HG02623 (cell line): ENCODE measurements around the gene SLC16A12.
"Not testable (repeated sequence)": the region's sequence is repeated elsewhere in the genome, so short reads cannot be mapped to it uniquely, and the experiment has no call there.

ENCODE experiments used
- ATAC-seq: cut with Tn5 transposase; IDR thresholded peaks from one replicate; pipeline ENCODE4 v1.9.1; 2021; ENCODE audit warnings: moderate library complexity; ENCODE audit not compliant: unreplicated experiment

The SLC16A12 gene

DNA sequence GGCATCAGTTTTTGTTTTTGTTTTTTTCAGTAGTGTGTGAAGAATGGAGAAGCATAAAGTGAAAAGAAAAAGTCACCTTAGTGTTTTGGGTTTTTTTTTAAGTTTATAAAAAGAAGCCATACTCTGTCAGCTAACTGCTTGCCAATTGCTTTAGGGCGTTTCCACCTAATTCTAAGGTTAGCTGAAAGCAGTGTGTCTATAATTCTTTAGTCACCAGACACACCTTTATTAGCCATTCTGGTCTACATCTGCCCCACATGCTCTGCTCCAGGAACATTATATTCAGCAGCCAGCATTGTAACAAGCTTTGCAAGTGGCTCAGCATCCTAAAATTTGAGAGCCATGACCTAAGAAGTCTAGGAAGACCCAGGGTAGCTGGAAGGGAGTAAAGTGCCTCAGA lies 14.1 kb upstream of the SLC16A12 start:
- no peak for ATAC-seq

DNA sequence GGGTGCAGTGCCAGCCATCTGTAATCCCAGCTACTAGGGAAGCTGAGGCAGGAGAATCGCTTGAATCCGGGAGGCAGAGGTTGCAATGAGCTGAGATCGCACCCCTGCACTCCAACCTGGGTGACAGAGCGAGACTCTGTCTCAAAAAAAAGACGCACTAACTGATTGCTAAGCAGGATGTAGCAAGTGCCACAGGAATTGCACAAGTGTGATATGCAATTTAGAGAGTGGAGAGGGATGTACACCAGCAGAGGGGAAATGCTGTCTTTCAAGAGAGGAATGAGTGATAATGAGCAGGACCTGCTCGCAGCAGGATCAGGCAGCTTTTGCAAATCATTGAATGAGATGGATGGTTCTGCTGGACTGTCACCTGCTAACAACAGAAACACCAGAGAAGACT lies 13.3 kb upstream of the SLC16A12 start:
- no peak for ATAC-seq

DNA sequence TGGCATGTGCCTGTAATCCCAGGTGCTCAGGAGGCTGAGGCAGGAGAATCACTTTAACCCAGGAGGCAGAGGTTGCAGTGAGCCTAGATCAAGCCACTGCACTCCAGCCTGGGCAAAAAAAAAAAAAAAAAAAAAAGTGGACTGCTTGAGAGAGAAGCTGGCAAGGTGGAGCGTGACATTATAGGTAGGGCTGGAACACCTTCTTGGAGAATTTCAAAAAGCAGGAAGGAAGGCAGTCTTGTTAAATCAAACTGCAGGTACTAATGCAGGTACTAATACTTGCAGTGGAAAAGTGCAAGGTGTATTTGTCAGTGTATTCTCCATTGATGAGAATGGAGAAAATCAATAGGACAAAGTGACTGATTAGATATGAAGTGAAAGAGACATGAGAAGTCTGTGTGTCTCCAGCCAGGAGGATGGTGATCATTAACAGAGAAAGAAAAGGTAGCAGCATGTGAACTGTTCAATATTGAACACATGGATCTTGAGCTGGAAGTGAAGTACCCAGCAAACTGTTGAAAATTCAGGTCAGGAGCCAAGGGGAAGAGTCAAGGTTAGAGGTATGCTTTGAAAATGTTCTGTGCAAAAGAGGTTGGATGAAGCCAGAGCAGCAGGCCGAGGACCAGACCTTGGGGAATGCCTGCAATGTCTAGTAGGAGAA lies 12.6 kb upstream of the SLC16A12 start:
- ATAC-seq = no peak

DNA sequence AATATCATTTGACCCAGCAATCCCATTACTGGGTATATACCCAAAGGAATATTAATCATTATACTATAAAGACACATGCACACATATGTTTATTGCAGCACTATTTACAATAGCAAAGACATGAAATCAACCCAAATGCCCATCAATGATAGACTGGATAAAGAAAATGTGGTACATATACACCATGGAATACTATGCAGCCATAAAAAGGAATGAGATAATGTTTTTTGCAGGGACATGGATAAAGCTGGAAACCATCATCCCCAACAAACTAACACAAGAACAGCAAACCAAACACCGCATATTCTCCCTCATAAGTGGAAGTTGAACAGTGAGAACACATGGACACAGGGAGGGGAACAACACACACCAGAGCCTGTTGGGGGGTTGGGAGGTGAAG lies 11.3 kb upstream of the SLC16A12 start:
- not testable (repeated sequence) for ATAC-seq

DNA sequence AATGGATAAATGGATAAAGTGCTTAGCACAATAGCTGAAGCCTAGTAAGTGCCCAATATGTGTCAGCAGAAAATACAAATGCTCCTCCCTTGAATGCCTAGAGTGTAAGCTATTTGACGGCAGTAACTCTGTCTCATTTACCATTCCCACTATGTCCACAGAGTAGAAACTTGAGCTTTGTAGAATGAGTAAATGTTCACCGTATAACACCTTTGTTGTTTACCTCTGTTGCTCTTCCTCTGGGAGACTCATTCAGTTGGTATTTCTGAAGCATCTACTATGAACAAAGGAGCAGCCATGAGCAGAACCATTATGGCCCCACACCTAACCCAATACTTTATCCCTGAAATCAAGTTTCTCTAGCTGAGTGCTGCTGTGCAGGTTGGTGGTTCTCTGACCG lies 8.4 kb upstream of the SLC16A12 start:
- no peak for ATAC-seq

DNA sequence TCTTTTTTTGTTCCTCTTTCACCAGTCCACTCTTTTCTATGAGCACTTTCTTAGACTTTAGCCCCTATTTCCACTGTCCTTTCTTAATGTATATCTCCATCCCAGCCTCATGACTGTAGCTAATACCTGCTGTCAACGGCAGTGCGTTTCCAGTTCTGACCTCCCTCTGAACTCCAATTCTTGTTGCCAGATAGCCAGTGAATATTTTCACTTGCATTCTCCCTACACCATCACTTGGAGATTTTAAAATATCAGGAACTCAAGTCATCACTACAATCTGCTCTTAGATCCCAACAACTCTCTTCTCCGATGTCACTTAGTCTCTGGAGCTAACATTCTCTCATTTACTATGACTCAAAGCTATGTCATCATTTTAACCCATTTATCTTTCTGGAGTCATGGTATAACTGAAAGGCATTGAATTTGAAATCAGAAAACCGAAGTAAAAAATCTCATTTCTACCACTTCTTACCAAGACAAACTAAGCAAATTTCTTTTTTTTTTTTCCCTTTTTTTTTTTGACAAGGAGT lies 5.1 kb upstream of the SLC16A12 start:
- ATAC-seq = no peak

- ATAC-seq = no peak
Observed at GRCh38 chr10:89537364-89537763, 2.0 kb upstream of the SLC16A12 start.

- ATAC-seq = no peak
Observed at GRCh38 chr10:89536013-89536354, 590 bp upstream of the SLC16A12 start.

GRCh38 chr10:89534826-89535166 lies 598 bp downstream of the SLC16A12 start:
- ATAC-seq = no peak

- ATAC-seq = no peak
Observed at GRCh38 chr10:89532476-89532875, 2.9 kb downstream of the SLC16A12 start.

DNA sequence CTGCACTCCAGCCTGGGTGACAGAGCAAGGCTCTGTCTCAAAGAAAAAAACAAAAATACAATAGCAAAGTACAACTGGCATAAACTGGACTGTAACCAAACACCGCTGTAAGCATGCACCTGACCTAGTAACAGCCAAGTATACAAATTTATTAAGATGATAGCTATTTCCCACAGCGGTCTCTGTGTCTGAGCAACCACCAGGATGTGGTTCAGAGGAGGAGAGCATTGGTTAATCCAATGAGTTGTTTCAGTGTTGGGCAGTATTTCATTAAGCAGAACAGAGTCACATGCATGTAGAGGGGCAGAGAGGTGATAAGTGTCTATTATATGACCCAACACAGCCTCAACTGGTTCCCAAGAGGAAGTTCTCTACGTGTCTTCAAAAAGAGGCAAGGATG lies 4.0 kb downstream of the SLC16A12 start:
- ATAC-seq = no peak

GRCh38 chr10:89529711-89530110 lies 5.7 kb downstream of the SLC16A12 start:
- not testable (repeated sequence) for ATAC-seq

DNA sequence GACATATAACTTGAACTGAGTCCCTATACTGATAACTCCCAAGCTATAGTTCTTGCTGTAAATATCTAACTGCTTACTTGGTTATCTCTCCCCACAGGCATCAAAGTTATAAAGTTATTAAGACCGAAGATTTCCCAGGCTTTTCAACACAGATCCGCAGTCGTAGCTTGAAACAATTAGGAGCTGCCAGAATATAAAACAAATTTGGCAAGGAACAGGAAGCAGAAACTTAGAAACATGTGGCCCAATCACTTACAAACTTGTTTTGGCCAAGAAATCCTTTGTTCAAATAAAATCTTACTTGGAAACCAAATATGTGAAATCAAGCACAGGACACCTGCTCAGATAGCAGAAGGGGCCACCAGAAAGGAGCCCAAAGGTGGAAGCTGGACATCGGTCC lies 9.0 kb downstream of the SLC16A12 start:
- no peak for ATAC-seq

DNA sequence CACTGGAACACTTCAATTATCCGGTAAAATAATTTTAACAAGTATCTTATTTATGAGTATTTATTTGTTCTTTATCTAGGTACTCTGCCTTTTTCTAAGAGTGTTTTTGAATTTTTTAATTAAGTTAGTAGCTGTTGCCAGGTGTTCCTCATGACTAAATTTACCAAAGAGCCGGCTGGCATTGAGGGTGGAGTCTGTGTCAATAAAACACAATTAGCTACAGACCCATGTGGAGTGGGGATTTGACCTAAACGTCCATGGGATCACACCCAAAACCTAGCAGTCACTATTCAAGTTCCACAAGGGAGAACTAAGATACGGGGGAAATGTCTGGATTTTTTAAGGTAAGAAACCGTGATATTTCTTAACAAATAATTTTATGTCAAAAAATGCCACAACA lies 9.8 kb downstream of the SLC16A12 start:
- no peak for ATAC-seq

DNA sequence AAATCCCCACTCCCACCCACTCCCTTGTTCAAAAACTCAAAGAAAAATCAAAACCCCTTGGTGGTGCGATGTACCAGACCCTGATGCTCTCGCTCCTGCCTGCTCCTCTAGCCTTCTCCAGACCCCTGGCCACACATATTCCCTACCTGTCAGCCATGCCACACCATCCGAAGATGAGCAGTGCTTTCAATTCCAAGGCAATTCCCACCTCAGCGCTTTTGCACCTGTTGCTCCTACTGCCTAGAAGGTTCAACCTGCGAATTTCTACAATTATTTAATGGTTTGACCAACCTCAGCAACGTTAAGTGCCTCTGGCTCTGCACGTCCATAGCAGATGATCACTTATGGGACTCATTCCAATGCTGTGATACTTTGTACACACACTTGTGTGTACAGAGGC lies 11.1 kb downstream of the SLC16A12 start:
- ATAC-seq = no peak

DNA sequence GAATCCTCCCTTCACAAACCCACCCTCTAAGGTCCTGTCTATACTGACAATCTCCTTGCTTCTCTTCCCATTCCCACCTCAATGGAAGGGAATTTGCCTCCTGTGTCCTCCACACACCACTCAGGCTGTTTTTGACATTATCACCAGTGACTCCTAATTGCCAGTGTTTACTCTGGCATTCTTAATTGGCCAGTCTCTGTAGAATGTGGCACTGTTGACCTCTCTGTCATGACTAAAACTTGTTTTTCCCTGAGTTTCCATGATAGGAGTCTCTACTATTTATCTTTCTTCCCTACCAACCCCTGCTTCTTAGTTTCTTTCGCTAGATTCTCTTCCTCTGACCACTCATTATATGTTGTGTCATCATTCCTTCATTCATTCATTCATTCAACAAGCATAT lies 12.1 kb downstream of the SLC16A12 start:
- no peak for ATAC-seq

DNA sequence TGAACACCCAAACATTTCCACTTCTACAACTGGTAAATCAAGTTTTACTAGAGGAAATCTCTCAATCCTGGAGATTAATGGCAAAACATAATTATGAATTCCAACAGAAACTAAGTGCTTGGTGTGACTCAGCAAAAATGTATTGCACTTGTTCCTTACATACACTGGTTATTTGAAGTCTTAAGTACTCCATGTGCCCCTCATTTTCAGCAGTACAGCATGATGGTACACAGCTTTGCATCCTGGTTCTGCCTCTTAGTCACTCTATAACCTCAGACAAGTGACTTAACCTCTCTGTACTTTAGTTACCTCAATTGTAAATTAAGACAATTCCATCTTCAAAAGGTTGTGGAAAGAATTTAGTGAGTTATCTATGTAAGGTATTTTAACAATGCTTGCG lies 12.9 kb downstream of the SLC16A12 start:
- no peak for ATAC-seq

- ATAC-seq = no peak
Observed at GRCh38 chr10:89521368-89521767, 14.0 kb downstream of the SLC16A12 start.

DNA sequence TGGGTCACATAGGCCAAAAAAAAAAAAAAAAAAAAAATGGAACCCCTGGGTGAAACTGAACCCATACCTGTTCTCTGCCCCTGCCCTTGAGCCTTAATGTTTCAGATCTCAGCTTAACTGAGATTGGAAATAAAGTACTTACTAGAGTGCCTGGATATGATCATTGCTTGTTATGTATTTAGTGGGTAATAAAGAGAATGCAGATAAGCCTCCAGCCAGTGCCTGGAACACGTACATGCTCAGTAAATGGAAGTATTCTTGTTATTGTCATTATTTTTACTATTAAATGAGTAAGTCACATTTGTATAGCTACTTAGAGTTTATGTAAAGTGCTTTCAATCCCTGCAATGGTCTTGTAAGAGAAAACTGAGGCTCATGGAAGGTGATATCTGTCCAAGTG lies 14.7 kb downstream of the SLC16A12 start:
- no peak for ATAC-seq

DNA sequence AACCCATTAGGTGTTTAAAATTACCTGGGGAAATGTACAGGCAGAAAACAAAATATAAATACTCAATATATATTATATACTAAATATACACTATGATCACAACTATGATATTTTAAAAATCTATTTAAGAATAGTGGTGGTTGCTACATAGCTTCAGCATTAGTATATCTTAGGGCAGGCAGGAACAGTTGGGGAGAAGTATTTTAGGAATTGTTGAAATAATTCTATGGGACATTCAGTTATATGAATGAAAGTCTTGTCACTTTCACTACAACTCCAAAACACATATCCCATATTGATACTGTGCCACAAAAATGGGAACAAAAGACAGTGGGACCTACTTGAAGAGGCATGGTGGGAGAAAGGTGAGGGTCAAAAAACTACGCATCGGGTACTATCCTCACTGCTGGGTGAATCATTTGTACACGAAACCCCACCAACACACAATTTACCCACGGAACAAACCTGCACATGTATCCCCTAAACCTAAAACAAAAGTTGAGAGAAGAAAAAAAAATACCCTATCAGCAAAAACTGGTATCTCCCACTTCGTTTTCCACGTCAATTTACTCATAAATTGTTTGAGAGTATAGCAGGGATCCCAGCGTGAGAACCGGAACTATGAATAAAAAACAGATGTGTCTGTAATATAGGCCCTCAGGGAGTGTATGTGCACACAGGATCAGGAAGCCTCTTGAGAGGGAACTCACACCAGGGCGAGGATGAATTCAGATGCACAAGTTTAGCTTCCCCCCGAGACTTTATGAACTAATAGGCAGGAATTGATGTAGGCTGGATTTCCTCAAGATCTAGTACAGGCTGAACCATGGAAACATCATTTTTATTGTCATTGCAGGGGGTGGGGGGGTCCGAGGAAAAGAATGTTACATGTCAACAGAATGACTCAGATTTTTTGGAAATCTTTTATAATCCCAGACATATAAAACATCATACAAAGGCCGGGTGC lies 16.2 kb downstream of the SLC16A12 start:
- no peak for ATAC-seq

- no peak for ATAC-seq
Observed at GRCh38 chr10:89518108-89518507, 17.3 kb downstream of the SLC16A12 start.

DNA sequence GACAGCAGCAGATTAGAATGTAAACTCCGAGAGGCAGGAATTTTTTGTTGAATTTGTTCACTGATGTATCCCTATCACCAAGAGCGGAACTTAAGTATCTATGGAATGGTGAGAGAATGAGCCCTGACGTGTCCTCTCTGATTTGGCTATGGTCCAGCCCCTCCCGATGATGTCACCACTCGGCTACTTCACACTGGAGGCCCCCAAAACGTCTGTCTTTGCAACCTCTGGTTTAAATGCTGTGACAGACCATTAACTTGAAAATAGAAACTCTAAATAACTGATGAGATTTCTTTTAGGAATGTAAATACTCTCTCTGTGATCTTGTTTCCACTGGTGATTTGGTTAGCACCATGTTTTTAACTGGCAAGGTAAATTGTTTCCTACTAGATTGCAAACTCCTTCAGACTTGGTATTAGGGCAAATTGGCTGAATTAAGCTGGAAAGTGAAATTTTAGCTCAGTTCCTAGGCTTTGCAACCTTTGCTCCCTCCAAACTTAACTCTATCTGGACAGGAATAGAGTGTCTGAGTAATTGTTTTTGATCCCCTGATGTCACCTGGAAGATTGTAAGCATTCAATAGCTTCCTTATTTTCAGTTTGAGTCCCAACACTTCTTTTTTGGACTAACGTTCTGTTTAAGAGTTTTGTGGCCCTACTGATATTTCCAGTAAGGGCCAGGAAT lies 19.1 kb downstream of the SLC16A12 start:
- no peak for ATAC-seq
